Psoas muscle (tissue), 8 donors: ENCODE data around the gene SLC7A8. TPM values are rescaled to one million over a fixed set of nuclear protein-coding genes. Genes with fewer than 3 reads are reported as not detected.

ENCODE experiments used
- ATAC-seq, 4 donors: fragments of 200-7000 bp; cut with Tn5 transposase; one replicate each; pipeline ENCODE4 v1.9.1; 2020; ENCODE audit warnings: moderate library complexity in 3 of 4, mild to moderate bottlenecking in 2 of 4
- DNase-seq, 2 donors: peaks; one replicate each; pipeline ENCODE4 v3.0.0-alpha.2; 2020
- H3K27ac ChIP-seq: fragments of 200-600 bp; one replicate; pipeline ENCODE4 v1.8.0; 2022
- H3K27me3 ChIP-seq, 3 donors: fragments of 200-600 bp in 1 of 3; one replicate each; pipeline versions ENCODE4 v1.6.1 to v1.8.0; 2013 to 2022; ENCODE audit warnings: low read length in 2 of 3, mild to moderate bottlenecking in 2 of 3, moderate library complexity in 1 of 3; ENCODE audit not compliant: insufficient read depth in 3 of 3
- H3K36me3 ChIP-seq, 2 donors: fragments of 200-600 bp in 1 of 2; one replicate each; pipeline versions ENCODE4 v1.6.1 to v1.8.0; 2013 to 2022; ENCODE audit warnings: low read depth in 1 of 2, mild to moderate bottlenecking in 1 of 2, moderate library complexity in 1 of 2; ENCODE audit not compliant: insufficient read depth in 1 of 2
- H3K4me1 ChIP-seq: fragments of 200-600 bp; one replicate; pipeline ENCODE4 v1.8.0; 2022
- H3K4me3 ChIP-seq: fragments of 200-600 bp; one replicate; pipeline ENCODE4 v1.8.0; 2022; ENCODE audit warnings: mild to moderate bottlenecking
- H3K9me3 ChIP-seq: fragments of 200-600 bp; one replicate; pipeline ENCODE4 v1.8.0; 2022
- WGBS, 3 donors: extraction: QIAGEN DNeasy Blood & Tissue Kit; methylation state at CpG; one replicate each; pipeline versions ENCODE4 v1.1.6 to v1.1.7; 2013; 5-methylcytosine and 5-hydroxymethylcytosine counted together
- intact Hi-C, 2 donors: fragments of 100-400 bp; cut with DNase I; formaldehyde crosslinking; loops; one replicate each; pipeline versions ENCODE4 v1.11.0 to v1.14.2; 2022
- polyA plus RNA-seq, 3 donors: library from polyadenylated mRNA; stranded (reverse); fragments of 200-250 nt; gene quantifications; one replicate each; pipeline ENCODE4 v1.2.3, GENCODE V29; 2013
- total RNA-seq, 4 donors: library from RNA; stranded (reverse); fragmentation: NEBNext Ultra II Directional in 2 of 4; extraction: Animal tissue kit (Norgen Biotek cat#: 25700) in 2 of 4; gene quantifications; one replicate each; pipeline versions ENCODE4 v1.2.1 to v1.2.4, GENCODE V29; 2021 to 2023
- TF ChIP-seq, protein P1 (sequence below): fragments of 200-600 bp; IDR thresholded peaks from one replicate; pipeline ENCODE4 v1.8.0; 2022; ENCODE audit warnings: antibody characterized with exemption
- donor health status: healthy with polysubstance abuse.
- donor health status: DM: no; HTN: no; CAD: no; lungs with moderate emphysema.
- donor health status: Bipolar disorder and iron deficiency.
- donor health status: healthy.
- donor health status: DM: yes; HTN: yes; CAD: no.
- donor health status: DM: no; HTN: no; CAD: no.
- donor health status: DM: no; HTN: no; CAD: no.
- donor health status: DM: yes; HTN: yes; CAD: no.

SLC7A8 gene
- total and polyA plus RNA-seq, 7 donors: 7.5 to 72.6 (median 33.2) TPM

DNA sequence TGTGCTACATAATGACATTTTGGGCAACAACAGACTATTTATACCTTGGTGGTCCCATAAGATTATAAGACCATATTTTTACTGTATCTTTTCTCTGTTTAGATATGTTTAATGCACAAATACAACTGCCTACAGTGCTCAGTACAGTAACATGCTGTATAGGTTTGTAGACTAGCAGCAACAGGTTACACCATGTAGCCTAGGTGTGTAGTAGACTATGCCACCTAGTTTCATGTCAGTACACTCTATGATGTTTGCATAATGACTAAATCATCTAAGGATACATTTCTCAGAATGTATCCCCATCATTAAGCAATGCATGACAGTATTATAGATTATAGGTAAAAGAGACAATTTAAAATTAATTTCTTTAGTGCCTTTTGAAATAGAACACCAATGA is 33.7 kb downstream of the SLC7A8 start:
- H3K36me3 ChIP-seq: peaks cover 0 to 8% of the 10 kb centered on the region in 2 donors
- ATAC-seq (no peak), DNase-seq (no peak)
- H3K27me3 ChIP-seq: no peaks in the 10 kb centered on the region
- no peaks in the 10 kb centered on the region for H3K9me3 ChIP-seq
- H3K4me3 ChIP-seq: no peak overlapping the region
- peak overlapping the region; percentile 69 for H3K27ac ChIP-seq
- TF ChIP-seq, protein P1, sequence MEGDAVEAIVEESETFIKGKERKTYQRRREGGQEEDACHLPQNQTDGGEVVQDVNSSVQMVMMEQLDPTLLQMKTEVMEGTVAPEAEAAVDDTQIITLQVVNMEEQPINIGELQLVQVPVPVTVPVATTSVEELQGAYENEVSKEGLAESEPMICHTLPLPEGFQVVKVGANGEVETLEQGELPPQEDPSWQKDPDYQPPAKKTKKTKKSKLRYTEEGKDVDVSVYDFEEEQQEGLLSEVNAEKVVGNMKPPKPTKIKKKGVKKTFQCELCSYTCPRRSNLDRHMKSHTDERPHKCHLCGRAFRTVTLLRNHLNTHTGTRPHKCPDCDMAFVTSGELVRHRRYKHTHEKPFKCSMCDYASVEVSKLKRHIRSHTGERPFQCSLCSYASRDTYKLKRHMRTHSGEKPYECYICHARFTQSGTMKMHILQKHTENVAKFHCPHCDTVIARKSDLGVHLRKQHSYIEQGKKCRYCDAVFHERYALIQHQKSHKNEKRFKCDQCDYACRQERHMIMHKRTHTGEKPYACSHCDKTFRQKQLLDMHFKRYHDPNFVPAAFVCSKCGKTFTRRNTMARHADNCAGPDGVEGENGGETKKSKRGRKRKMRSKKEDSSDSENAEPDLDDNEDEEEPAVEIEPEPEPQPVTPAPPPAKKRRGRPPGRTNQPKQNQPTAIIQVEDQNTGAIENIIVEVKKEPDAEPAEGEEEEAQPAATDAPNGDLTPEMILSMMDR: no peak
- intact Hi-C loops: no loop called here
- H3K4me1 ChIP-seq: peaks cover 77% of the 10 kb centered on the region

DNA sequence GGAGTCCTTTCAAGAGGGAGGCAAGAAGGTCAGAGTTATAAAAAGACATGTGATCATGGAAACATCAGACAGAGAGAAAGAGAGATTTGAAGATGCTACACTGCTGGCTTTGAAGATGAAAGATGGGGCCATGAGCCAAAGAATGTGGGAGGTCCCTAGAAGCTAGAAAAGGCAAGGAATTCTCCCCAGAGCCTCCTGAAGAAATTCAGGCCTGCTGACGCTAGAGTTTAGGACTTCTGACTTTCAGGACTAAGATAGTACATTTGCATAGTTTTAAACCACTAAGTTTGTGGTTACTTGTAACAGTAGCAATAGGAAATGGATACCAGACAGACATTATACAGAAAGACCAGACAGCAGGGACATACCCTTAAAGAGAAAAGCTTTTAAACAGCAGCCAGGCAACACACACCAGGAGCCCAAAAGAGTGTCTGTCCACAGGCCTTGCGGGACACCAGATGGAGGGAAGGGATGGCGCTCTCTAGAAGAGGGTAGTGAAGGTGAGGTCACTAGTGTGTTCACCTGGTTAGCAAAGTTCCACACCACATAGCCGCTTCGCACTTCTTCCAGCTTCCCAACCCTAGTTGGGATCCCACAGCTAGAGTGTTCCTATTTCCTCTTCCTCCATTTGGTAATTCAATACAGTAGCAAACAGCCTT is 34.7 kb downstream of the SLC7A8 start:
- Histone ChIP-seq H3K9me3 (no peaks in the 10 kb centered on the region), H3K27ac (peak overlapping the region; percentile 69), H3K4me1 (peaks cover 80% of the 10 kb centered on the region), H3K27me3 (no peaks in the 10 kb centered on the region), H3K4me3 (no peak overlapping the region), H3K36me3 (peaks cover 0 to 10% of the 10 kb centered on the region in 2 donors)
- TF ChIP-seq, protein P1: no peak
- DNase-seq (no peak), ATAC-seq (no peak)
- WGBS, 3 donors: 87 to 96% (median 90%) methylated on average over 5 of the region's 5 CpGs
- intact Hi-C loops: no loop called here

DNA sequence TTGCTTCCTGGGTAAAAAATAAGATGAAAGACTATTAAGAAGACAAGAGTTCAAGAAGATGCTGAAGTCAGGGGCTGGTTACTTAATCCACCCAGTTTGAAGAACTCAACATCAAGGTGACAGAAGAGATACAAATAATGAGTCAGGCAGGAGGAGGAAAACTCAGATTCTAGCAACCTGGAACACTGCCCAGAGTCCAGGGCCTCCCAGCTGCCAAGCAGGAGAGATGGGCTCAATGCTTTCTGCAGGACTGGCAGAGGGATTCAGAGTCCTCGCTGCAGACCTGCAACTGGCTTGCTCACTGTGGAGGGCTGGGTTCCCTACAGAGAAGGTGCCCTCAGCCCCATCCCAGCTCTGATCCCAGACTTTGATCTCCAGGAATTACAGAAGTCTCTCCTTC is 35.8 kb downstream of the SLC7A8 start:
- peak overlapping the region; percentile 23 for H3K27ac ChIP-seq
- no peaks in the 10 kb centered on the region for H3K9me3 ChIP-seq
- ATAC-seq: peak in 2 of 4 donors; percentile 13 to 31
- TF ChIP-seq, protein P1: no peak
- H3K4me1 ChIP-seq: peaks cover 81% of the 10 kb centered on the region
- no peaks in the 10 kb centered on the region for H3K27me3 ChIP-seq
- DNase-seq: no peak
- whole genome bisulfite sequencing, 3 donors: 35 to 60% (median 36%) methylated on average over 1 of the region's 1 CpG
- H3K36me3 ChIP-seq: peaks cover 0 to 19% of the 10 kb centered on the region in 2 donors
- intact Hi-C loops: no loop called here
- H3K4me3 ChIP-seq: no peak overlapping the region

DNA sequence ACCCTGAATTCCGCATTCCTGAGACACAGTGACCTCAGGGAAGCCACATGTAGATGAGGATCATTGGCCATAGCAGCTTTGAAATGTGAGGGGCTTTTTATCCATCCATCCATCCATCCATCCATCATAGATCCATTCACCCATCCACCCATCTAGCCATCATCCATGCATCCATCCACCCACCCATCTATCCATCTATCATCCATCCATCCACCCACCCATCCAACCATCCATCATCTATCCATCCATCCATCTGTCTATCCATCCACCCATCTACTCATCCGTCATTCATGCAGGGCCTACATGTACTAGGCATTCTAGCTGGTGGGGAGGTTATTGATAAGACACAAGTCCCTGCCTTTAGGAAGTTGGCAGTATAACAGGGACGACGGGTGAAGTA is 36.5 kb downstream of the SLC7A8 start:
- WGBS, 3 donors: 79 to 88% (median 80%) methylated on average over 4 of the region's 4 CpGs
- peaks cover 80% of the 10 kb centered on the region for H3K4me1 ChIP-seq
- TF ChIP-seq, protein P1: no peak

More for the DNA sequence above, 36.5 kb downstream of the SLC7A8 start:
- DNase-seq (no peak), ATAC-seq (no peak)
- H3K27ac ChIP-seq: peak overlapping the region; percentile 78
- H3K4me3 ChIP-seq: no peak overlapping the region
- H3K9me3 ChIP-seq: no peaks in the 10 kb centered on the region
- peaks cover 0 to 26% of the 10 kb centered on the region in 2 donors for H3K36me3 ChIP-seq
- intact Hi-C loops: no loop called here
- H3K27me3 ChIP-seq: no peaks in the 10 kb centered on the region
